ENCODE measurements around the gene DAB1.

DAB1 gene

DNA sequence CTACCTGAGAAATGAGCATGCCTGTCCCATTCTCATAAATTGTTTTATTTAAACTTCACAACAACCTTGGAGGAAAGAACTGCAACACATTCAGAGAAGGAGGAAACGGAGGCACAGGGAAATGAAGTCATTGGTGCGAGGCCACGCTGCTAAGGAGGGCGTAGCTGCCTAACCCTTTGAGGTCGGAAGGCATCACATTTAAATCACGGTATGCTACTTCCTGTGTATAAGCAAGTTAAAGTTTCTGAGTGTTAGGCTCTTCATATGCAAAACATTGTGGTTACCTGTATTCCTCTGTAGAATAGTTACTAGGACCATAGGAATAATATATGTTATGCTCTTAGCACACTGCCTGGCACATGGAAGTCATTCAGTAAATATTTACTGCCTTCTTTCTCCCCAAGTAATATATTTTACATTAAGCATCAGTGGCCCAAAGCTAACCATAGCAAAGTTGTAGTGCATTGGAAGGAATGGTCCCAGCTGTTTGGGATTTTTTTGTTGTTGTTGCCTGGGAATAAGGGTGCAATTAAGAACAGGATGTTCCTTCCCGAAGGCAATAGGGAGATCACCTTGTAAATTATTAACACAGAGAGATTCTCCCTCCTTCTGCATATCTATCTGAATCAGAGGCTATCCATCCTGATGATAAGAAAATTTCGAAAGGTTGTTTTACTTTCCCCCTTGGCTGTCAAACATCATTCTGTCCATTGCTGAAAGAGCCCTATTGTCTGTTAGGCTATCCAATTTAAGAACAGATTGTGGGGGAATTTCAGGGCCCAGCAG lies 265.8 kb downstream of the DAB1 start:
- no peak for DNase-seq

DNA sequence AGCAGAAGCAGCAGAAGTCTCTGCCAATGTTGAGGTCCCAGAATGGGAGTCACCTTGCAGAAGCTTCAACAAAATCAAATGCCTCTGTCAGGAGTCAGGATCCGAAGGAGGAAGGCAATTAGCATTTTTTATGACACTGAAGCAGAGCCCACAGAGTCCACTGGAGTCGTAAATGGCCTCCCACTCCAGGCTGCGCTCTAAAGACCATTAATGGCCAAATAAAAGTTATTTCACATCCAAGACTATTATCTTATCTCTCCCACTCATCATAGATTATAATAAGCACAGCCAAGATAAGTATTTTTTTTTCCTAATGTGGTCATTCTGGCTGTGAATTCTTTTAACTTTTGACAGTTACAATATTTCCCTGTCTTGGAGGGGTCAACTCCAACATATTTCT lies 267.0 kb downstream of the DAB1 start:
- no peak for DNase-seq

DNA sequence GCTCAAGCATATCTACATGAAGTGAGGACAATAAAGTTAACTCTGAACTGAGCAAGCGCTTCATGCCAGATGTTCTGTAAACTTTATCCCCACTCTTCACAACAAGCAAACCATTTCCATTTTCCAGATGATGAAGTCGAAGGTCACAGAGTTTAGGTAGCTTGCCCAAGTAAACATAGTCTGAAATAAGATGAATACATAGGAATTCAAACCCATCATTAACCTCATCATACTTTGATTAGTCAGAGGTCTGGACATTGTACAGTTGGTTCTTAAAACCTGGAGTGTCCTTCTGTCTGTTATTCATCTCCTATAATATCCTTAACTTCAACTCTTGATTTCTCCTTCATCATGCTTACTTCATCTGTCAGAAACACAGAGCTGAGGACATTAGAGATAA lies 277.8 kb downstream of the DAB1 start:
- no peak for DNase-seq

DNA sequence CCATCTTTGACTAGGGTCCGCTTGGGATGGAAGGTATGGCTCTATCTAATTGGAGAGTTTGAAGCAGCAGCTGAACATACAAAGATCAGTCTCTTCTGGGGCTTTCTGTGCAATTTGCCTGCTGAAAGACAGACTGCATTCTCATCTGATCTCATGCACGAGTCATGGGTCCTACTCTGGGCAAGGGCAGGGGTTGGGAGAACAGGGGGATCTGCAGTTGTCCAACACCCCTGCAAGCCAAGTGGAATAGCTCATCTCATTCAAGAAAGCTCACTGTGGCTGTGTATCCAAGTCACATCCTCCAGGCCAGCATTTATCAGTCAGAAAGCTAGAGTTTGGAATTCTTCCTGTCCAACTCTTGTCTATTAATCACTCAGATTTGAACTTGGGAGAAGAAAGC lies 280.9 kb downstream of the DAB1 start:
- DNase-seq: no peak

DNA sequence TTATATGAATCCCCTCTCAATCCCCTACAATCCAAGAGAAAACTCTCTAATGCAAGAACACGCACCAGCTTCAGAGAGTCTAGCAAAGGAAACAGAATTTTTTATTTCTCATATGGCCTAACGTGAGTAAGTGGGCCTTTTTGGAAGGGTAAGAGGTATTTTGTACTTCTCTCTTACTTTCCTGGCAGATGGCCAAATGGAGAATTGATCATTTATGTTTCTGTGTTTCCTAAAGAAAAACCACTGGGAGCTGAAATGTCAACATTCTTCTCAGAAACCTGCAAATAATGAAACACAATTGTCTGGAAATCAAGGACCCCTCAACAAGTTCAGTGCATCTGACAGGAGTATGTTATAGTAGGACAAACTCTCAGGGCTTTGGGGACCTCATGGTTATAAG lies 281.7 kb downstream of the DAB1 start:
- no peak for DNase-seq

DNA sequence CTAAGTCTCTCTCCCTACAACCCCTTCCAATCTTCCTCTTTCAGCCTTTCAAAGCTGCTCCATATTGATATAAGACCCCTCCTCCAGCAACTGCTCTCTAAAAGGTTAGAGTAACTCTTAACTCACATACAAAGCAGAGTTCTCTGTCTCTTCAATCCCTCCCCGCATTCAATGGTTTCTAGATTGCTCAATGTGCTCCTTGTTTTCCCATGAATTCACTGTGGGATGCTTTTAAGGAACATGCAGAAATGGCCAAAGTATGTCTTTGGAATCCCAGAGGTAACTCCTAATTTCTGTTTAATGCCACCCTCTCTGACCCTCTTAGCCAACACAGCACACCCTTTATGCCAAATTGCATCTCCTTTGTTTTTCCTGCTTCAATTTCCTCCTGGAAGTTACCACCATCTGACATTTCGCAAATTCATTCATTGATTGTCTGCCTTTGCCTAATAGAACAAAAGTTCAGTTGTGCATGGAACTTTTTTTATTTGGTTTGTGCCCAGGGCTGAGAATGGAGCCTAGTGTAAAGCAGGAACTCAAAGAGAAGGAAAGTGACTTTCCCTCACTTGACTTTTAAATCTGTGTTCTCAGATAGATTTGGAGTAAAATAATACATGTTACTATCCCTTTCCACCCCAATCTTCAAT lies 285.3 kb downstream of the DAB1 start:
- no peak for DNase-seq

DNA sequence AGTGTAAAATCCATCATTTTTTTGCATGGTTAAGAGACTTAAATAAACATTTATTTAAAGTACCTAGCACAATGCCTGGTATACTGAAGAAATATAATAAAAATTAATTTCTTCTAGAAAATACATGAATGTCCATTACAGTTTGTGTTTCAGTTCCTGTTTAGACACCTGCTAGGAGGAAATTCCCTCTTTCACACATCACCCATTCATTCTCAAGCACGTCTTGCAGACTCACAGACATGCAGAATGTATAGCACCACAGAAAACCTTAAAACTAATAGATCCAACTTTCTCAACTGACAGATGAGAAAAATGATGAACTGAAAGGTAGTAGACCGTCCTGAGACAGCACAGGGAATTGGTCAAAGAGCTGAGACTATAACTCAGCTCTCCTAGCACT lies 285.9 kb downstream of the DAB1 start:
- no peak for DNase-seq

DNA sequence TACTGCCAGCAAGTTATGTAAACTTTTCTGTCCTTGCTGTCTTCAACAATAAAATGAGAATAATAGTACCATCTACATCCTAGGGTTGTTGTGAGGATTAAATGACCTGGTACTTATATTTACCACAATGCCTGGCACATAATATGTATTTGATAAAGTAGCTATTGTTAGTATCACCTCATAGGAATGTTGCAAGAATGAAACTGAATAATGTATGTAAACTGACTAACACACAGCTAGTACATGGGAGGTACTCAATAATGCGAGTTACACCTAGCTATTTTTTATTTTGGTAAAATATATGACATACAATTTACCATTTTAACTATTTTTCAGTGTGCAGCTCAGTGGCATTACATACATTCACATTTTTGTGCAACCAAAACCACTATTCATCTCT lies 289.1 kb downstream of the DAB1 start:
- DNase-seq: no peak

DNA sequence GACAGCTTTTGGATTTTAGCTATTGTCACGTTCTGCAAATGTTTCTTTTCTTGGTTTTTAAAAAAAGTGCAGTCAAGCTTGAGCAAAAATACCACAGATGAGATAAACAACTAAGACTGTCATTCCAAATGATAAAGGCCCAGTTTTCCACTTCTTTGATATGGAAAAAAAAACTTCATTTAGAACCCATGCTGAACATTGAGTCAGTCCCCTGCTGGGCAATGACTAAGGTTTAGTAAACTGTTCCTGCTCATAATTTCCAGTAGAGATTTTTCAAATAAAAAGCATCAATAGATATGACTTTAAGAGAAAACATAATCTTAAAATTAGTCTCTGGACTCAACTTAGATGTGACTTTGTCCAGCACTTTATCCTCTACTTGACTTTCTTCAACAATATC lies 290.2 kb downstream of the DAB1 start:
- DNase-seq: no peak

DNA sequence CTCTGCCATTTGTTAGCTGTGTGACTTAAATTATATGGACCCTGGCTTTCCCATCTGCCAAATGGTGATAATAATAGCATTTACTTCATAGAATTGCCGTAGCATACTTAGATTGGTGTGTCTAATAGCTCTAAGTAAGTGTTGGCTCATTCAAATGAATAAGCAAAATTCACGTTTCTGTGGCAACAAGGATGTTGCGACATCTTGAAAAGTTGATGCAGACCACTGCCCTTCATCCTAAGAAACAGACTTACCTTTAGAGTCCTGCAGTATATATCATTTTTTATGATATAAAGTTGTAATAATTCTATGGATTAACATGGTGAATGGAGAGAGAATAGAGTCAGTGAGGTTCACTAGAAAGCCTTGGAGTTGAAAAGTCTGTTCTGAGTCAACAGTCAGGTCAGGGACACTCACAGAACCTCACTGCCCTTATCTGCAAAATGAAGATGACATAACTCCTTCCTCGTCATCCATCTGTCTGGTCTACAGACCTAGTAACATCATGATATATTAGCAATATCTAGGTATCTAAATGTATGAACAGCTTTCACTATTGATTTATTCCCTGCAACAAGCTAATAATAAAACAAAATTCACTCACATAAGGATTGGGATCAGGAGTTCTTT lies 290.8 kb downstream of the DAB1 start:
- DNase-seq: no peak

DNA sequence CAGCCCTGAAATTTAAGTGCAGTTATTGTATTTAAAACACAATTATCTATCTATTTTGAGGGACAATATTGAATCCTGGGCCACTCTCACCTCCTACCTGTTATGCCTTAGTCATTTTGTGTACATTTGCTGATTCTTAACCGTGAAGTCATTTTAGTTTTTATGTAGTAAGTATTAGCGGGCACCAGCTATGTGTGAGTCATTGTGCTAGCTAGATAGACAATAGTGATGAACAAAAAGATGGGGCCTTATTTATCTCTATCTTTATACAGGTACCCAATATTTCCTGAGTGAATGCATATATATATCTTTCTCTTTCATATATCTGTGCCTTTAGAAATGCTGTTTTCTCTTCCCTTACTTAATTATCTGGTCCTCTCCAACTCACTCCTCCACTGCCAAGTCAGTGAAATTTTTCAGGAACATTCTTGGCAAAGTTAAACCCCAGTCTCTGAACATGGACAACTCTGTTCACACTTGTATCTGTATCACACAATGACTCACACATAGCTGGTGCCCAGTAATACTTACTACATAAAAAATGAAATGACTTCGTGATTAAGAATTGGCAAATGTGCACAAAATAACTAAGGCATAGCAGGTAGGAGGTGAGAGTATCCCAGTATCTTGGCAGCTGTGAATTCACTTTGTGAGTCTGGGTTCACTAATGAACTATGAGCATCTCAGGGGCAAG lies 292.0 kb downstream of the DAB1 start:
- DNase-seq: no peak

DNA sequence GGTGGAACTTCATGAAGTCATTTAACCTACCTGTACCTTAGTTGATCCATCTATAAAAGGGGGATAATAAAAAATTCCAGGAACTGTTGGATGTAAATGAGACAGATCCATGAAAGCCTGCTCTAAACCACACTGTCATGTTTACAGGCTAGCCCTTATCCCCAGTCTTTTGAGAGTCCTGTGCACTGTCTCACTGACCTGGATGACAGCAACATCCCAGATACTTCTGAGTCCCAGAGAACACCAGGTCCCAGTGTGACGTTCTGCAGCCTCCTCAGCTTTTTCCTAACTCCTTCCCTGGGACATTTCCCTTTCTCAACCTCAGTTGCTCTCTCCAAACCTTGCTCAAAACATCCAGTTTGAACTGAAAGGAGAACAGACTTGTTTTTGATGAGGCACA lies 292.6 kb downstream of the DAB1 start:
- no peak for DNase-seq

DNA sequence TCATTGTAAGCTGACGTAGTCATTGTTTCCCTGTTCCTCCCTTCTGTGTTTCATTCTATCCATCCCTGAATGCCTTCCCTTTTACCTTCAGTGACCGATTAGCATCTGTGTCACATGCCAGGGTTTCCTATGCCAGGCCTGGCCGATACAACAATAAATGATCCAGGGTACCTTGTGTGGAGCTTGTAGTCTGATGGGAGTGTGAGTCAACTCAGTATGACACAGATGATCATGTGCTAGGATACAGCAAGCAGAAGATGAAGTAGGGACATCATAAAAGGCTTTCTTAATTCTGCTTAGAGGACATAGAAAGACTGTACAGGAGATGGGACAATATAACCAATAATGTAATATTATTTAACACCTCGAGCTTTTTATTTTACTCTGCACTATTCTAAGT lies 294.0 kb downstream of the DAB1 start:
- DNase-seq: no peak

DNA sequence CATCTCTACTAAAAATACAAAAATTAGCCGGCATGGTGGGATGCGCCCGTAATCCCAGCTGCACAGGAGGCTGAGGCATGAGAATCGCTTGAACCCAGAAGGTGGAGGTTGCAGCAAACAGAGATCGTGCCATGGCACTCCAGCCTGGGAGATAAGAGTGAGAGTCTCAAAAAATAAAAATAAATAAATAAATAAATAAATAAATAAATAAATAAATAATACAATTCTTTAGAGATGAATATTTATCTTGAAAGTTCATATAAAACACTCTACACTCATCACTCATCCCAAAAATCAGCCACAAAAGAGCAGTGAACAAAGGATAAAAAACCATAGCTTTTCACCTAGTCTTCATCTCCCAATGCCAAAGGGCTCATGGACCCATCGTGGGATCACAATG lies 295.9 kb downstream of the DAB1 start:
- DNase-seq: no peak

DNA sequence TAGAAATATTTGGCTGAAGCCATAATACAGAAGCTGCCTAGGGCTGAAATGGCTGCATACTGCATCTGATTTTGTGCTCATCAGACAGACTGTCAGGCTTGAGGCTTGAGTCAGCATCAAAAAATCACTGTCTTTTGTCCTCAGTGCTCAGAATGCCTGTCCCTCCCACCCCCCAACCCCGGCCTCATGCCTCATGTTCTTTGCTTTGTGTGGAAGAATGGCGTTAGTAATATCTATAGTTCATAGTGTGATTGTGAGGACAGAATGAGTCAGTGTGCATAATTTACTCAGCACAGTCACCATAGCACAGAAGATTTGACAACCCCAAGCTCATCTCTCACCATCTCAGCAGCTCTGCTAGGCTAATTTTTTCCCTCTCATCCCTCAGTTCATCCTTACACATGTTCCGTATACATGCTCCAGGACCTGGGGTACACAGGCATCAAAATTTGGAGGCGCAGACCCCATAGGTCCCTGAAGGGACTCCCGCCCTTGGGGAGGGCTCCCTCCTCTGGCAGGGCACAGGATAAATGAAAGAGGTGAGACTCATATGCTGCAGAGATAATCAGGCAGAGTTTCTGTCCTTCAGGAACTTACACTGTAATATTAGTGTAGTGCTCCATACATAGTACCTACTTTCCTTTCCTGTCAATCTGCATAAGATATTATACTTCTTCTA lies 299.0 kb downstream of the DAB1 start:
- no peak for DNase-seq

DNA sequence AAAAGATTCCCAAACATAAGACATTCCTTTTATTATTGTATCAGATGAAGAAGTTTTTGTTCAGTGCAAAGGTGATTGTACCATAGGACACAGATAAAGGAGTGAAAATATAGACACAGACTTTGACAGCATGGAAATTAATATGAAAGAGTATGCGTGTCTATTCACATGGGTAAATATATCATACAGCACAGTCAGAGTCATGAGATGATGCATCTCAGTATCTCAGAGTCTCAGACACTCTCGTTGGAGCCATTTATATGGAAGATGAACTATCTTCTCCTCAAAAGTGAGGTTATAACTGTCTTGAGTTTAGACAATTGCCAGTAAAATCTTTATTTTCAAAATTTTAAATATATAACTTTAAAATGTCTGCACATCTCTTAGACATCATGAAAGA lies 299.7 kb downstream of the DAB1 start:
- no peak for DNase-seq

DNA sequence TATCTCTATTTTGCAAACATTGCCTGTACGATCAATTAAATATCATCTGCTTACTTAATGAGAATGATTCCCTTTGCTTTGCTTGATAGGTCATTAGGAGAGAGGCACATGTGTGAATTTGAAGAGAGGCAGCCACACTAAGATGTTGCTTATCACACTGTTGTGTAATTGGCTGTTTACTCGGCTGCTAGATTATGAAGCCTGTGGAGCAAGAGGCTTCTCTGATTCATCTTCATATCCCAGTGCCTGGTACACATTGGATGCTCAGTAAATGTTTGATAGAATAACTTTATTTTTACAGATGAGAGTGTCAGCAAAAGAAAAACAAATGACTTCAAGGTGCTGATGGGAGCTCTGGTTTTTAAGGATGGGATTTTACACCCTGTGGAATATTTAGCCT lies 301.8 kb downstream of the DAB1 start:
- no peak for DNase-seq

DNA sequence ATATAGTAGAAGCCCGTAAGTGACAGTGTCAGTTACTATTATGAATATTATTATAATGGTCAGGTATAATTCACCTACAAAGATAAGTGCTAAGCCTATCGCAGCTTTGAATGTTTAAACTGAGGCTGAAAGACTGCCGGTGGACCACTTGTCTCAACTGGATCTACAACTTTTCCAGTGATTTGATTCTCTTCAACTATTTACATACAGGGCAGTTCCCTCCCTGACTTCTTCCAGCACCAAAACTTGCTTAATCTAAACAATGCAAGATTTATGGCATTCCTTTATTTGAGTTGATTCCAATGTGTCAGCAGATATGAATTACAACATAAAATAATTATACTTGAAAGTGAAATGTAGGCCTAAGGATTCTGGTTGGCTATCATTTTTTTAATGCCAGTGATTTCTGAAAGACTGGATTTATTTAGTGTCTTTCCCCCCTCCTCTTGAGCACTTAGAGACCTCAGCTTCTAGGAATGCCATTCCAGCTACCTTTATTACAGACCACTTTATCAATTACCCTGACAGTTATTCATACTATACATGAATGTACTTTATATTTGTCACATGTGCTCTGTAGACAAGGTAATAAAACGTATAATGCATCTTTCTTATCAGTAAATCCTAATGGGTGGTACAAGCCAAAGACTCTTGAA lies 304.8 kb downstream of the DAB1 start:
- DNase-seq: no peak

DNA sequence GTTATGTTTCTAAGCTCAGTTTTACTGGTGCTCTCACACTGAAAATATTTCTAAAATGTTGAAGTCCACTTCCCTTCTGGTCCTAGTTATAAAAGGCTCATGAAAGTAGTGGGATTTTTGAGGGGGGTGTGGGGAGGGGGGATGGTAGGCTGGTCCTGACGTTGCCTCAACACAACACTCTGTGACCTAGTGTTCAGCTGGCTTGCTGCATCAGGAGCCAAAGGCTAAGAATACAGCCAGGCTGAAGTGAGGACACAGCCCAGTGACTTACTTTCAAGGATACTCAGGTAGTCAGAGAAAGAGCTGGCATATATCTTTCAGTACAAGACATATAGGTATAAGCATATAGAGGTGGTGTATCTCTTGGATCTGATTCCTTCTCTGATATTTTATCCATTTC lies 306.1 kb downstream of the DAB1 start:
- no peak for DNase-seq

DNA sequence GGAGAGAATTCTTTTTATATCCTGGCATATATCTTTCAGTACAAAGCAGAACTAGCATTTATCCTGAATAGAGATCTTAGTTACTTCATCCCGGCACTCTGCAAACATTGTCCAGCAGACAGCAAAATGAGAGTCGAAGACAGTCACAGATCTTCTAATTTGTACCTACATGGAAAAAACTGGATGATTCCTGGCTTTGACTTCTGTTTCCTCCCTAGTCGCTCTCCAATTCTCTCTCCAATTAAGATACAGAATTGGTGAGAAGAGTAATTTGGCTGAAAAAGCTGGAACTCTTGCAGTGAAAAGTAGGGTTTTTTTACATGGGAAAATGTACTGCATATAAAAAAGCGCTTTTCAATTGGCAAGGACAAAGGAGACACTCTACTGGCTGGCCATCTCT lies 307.0 kb downstream of the DAB1 start:
- no peak for DNase-seq

DNA sequence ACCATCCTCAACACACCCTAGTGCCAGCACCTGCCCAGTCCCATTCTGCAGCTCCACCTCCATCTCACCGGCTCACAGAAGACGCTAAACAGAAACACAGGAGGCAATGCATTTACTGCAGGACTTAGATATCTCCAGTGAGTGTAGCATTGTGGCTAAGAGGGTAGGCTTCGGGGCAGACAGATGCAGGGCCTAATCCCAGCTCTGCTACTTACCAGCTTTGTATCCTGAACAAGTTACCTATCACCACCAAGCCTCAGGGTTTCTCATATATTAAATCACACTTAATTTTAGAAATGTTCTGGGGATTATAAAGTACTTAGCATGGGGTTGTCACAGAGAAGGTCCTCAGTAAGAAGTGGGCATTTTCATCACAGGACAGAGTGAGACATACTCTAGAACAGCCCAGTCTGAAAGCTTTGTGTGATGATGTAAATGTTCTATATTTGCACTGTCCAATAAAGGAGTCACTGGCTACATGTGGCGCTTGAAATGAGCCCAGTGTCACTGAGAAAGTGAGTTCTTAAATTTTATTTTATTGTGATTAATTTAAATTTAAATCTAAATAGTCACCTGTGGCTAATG lies 308.7 kb downstream of the DAB1 start:
- DNase-seq: no peak

DNA sequence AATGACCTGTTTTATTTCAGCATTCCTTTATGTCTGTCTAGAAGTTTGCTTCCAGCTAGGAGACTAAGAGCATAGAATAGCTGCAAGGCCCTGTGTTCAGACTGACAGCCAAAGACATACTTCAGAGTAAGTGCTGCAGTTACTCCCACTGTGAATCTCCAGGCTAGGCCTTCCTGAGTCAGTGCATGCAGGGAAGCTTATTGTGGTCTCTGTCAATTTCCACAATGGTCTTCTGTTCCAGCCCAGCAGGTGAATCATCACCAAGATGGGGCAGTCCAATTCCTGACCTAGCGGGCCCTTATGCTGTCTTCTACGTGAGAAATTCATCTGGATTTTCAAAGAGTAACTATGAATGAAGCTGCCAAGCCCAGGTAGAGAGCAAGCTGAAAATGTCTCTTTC lies 311.7 kb downstream of the DAB1 start:
- no peak for DNase-seq
